Subcutaneous adipose tissue (tissue), 4 donors: ENCODE measurements around the gene EML2. TPM values are rescaled to one million over a fixed set of nuclear protein-coding genes. Genes with fewer than 3 reads are reported as not detected.

ENCODE experiments used
- CTCF ChIP-seq: fragments of 450-650 bp; IDR thresholded peaks from one replicate; pipeline ENCODE4 v1.5.1; 2016; ENCODE audit warnings: low read depth, mild to moderate bottlenecking, control low read depth, antibody characterized with exemption, moderate library complexity
- total RNA-seq, 4 donors: library from RNA; depleted of rRNA; stranded (reverse); fragments of >200 nt; gene quantifications; one replicate each; pipeline ENCODE4 v1.1.0, GENCODE V29; 2016

Gene EML2
- total RNA-seq, 4 donors from 2014 or later, result 5.4 to 32.6 (median 20.7) TPM

GRCh38 chr19:45645631-45646344 lies 6.6 kb upstream of the EML2 start:
- TF ChIP-seq CTCF, result no peak

- TF ChIP-seq CTCF, result no peak
These were observed 6.0 kb upstream of the EML2 start for GRCh38 chr19:45645068-45645630.

GRCh38 chr19:45643927-45644771 lies 5.0 kb upstream of the EML2 start:
- no peak for TF ChIP-seq CTCF

- TF ChIP-seq CTCF, result no peak
These were observed 4.1 kb upstream of the EML2 start for GRCh38 chr19:45643024-45643926.

- TF ChIP-seq CTCF, result no peak
These were observed 2.3 kb upstream of the EML2 start for GRCh38 chr19:45641274-45642105.

GRCh38 chr19:45640849-45641273 lies 1.7 kb upstream of the EML2 start:
- no peak for TF ChIP-seq CTCF
